Activated naive CD8-positive, alpha-beta T cell treated with anti-CD3 and anti-CD28 coated beads for 36 hours (primary cell): ENCODE measurements around the gene PTPRA. TPM values are rescaled to one million over a fixed set of nuclear protein-coding genes. Genes with fewer than 3 reads are reported as not detected.
"Not testable (repeated sequence)": the region's sequence is repeated elsewhere in the genome, so short reads cannot be mapped to it uniquely, and the experiment has no call there.

Experiments
- DNase-seq: peaks from one replicate; pipeline ENCODE4 v3.0.0; 2021
- H3K27ac Mint-ChIP-seq: one replicate; pipeline ENCODE4 v1.8.0; 2022; ENCODE audit warnings: mild to moderate bottlenecking, moderate library complexity, mixed read lengths
- H3K27me3 Mint-ChIP-seq: one replicate; pipeline ENCODE4 v1.8.0; 2022; ENCODE audit warnings: mild to moderate bottlenecking, mixed read lengths
- H3K36me3 Mint-ChIP-seq: one replicate; pipeline ENCODE4 v1.8.0; 2021; ENCODE audit warnings: mild to moderate bottlenecking, mixed read lengths
- H3K4me1 Mint-ChIP-seq: one replicate; pipeline ENCODE4 v1.8.0; 2021; ENCODE audit warnings: mixed read lengths
- H3K4me3 Mint-ChIP-seq: one replicate; pipeline ENCODE4 v1.8.0; 2022; ENCODE audit warnings: mild to moderate bottlenecking, moderate library complexity, mixed read lengths
- H3K9me3 Mint-ChIP-seq: one replicate; pipeline ENCODE4 v1.8.0; 2022; ENCODE audit warnings: mixed read lengths
- total RNA-seq, 2 experiments: library from RNA; stranded (reverse); gene quantifications; one replicate each; pipeline ENCODE4 v1.2.3, GENCODE V29; 2021

PTPRA gene, protein sequence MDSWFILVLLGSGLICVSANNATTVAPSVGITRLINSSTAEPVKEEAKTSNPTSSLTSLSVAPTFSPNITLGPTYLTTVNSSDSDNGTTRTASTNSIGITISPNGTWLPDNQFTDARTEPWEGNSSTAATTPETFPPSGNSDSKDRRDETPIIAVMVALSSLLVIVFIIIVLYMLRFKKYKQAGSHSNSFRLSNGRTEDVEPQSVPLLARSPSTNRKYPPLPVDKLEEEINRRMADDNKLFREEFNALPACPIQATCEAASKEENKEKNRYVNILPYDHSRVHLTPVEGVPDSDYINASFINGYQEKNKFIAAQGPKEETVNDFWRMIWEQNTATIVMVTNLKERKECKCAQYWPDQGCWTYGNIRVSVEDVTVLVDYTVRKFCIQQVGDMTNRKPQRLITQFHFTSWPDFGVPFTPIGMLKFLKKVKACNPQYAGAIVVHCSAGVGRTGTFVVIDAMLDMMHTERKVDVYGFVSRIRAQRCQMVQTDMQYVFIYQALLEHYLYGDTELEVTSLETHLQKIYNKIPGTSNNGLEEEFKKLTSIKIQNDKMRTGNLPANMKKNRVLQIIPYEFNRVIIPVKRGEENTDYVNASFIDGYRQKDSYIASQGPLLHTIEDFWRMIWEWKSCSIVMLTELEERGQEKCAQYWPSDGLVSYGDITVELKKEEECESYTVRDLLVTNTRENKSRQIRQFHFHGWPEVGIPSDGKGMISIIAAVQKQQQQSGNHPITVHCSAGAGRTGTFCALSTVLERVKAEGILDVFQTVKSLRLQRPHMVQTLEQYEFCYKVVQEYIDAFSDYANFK
- 10 to 100 TPM; 40.6 to 43.0 TPM for total RNA-seq

DNA sequence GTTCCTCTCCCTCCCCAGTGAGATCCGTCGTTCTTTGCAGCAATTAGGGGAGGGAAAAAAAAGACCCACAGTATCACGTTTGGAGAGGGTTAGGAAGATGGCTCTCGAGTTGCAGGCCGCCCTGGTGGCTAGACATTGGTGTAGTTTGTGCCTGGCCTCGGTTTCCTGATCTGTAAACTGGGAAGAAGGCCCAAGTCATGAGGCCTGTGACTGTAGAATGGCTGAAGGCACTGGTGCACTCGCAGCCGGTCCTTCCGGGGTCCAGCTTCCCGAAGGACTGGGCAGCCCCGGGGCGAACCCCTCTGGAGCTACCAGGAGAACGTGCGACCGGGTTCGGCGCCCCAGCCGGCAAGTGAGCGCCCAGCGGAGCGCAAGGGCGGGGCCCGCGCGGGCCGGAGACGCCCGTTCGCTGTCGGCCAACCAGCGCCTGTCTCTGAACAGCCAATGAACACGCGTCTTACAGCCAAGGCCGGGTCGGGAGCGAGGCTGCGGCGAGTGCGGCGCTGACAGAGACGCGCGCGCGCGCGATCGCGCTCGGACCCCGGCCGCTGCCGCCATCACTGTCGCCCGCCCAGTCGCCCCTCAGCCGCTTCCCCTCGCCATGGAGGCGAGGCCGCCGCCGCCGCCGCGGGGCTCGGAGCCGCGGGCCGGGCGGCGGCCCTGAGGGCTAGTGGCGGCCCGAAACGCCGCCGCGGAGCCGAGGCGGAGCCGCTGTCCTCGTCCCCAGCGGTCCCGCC, at the start of gene PTPRA:
Gene PTPRA, plus strand, starts transcription at position 472 of the 737 bp plus-strand sequence. CDS start 90,797 bp downstream, outside the sequence.
- H3K27ac Mint-ChIP-seq = peak within 1 kb of the TSS; percentile 97
- peak within 1 kb of the TSS; percentile 89 for H3K4me3 Mint-ChIP-seq
- H3K9me3 Mint-ChIP-seq = no peaks in the 10 kb centered on the region
- DNase-seq = peak; percentile 95
- no peaks in the 10 kb centered on the region for H3K27me3 Mint-ChIP-seq
- peaks cover 27% of the 10 kb centered on the region for H3K36me3 Mint-ChIP-seq
- peaks cover 59% of the 10 kb centered on the region for H3K4me1 Mint-ChIP-seq

DNA sequence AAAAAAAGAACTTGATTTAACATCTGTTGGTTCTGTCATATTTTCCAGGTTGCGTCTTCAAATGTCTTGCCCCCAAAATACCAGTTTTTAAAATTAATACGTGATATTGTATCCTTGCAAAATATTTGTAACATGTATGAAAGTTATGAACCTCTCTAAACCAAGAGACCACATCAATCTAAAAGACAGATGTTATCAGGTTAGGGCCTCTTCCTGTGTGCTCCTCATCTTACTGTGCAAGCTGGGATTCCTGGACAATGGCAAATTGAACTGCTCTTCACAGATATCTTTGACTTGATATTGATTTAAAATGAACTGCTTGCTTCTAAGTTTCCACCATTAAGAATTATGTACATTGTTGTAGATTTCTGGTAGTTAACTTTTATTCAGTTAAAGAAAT, 47.5 kb upstream of the PTPRA start:
- Mint-ChIP-seq H3K4me1 (peaks cover 19% of the 10 kb centered on the region), H3K9me3 (no peaks in the 10 kb centered on the region), H3K4me3 (no peak overlapping the region), H3K27ac (no peak overlapping the region), H3K36me3 (no peaks in the 10 kb centered on the region), H3K27me3 (peaks cover 36% of the 10 kb centered on the region)
- no peak for DNase-seq

DNA sequence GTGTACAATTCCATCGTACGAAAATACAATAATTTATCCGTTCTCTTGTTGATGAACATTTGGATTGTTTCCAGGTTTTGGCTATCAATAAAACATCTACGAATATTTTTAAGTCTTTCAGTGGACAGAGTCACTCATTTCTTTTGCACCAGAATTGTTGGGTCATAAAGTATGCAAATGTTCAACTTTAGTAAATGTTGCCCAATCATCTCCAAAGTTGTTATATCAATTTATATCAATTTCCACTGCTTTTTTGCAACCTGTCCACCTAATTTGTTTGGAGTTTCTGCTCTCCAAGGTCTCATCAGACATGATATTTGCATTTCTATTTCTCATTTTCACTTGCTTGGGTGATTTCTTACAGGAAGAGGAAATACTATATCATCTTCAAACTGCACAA, 46.6 kb upstream of the PTPRA start:
- H3K4me1 Mint-ChIP-seq = peaks cover 17% of the 10 kb centered on the region
- no peak overlapping the region for H3K4me3 Mint-ChIP-seq
- H3K27ac Mint-ChIP-seq = no peak overlapping the region
- no peaks in the 10 kb centered on the region for H3K36me3 Mint-ChIP-seq
- H3K9me3 Mint-ChIP-seq = no peaks in the 10 kb centered on the region
- peaks cover 30% of the 10 kb centered on the region for H3K27me3 Mint-ChIP-seq
- no peak for DNase-seq

DNA sequence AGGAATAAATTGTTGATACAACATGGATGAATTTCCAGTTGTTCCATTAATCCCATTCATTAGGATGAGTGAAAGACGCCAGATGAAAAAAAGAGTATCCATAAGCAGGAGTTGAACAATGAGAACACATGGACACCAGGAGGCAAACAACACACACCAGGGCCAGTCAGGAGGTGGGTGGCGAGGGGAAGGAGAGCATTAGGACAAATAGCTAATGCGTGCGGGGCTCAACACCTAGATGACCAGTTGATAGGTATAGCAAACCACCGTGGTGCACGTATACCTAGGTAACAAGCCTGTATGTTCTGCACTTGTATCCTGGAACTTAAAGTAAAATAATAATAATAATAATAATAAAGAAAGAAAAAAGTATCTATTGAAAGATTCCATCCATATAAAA, 43.9 kb upstream of the PTPRA start:
- Mint-ChIP-seq H3K36me3 (no peaks in the 10 kb centered on the region), H3K27ac (no peak overlapping the region)
- no peak for DNase-seq

DNA sequence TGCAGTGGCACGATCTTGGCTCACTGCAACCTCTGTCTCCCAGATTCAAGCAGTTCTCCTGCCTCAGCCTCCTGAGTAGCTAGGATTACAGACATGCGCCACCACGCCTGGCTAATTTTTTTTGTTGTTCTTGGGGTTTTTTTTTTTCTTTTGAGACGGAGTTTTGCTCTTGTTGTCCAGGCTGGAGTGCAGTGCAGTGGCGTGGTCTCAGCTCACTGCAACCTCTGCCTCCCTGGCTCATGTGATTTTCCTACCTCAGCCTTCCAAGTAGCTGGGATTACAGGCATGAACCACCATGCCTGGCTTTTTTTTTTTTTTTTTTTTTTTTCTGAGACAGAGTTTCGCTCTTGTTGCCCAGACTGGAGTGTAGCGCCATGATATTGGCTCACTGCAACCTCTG, 42.1 kb upstream of the PTPRA start:
- H3K4me3 Mint-ChIP-seq, DNase-seq, H3K9me3 Mint-ChIP-seq, H3K27ac Mint-ChIP-seq, H3K36me3 Mint-ChIP-seq, H3K4me1 Mint-ChIP-seq: not testable (repeated sequence)
- H3K27me3 Mint-ChIP-seq = peaks cover 16% of the 10 kb centered on the region

More for the DNA sequence above, 43.9 kb upstream of the PTPRA start:
- Mint-ChIP-seq H3K4me1 (peaks cover 15% of the 10 kb centered on the region), H3K27me3 (peaks cover 23% of the 10 kb centered on the region), H3K4me3 (no peak overlapping the region), H3K9me3 (no peaks in the 10 kb centered on the region)

DNA sequence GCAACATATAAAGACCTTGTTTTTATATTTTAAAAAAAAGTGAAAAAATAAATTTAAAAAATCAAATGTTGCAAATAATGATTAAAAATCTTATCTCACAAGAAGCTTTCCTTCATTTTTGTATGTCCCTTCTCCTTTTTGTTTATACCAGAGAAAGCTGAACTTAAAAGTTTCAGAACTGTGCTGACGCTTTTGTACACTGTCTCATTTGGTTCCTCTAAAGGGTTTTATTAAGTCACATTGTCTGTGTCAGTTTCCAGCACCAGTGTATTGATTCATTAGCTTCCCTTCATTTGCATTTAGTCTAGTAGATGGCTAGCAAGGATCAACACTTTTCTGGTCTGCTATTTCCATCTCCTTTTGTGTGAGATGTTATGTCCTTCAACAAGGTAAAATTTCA, 39.5 kb upstream of the PTPRA start:
- Mint-ChIP-seq H3K9me3 (no peaks in the 10 kb centered on the region), H3K4me3 (no peak overlapping the region), H3K27me3 (no peaks in the 10 kb centered on the region), H3K36me3 (peaks cover 10% of the 10 kb centered on the region), H3K4me1 (peaks cover 5% of the 10 kb centered on the region), H3K27ac (no peak overlapping the region)
- DNase-seq = no peak

DNA sequence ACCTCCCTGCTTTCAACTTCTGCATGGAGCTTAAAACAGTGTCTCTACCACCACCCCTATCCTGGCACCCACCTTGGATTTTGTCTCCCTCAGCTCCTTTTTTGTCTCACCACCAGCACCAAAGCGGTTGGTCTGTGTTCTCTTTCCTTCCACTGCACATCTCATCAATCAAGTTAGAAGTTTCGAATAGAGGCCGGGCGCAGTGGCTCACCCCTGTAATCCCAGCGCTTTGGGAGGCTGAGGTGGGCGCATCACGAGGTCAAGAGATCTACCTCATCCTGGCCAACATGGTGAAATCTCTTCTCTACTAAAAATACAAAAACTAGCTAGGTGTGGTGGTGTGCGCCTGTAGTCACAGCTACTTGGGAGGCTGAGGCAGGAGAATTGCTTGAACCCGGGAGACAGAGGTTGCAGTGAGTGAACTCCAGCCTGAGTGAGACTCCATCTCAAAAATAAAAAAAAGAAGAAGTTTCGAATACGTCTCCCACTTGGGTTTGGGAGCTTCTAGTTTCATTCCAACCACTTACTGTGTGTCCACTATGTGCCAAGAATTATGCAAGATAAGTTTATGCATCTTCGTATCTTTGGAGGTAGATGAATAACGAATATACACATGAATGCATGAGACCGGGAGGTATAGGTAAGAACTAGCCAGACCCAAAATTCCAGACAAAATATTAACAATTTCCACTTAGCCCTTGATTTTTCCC, 38.7 kb upstream of the PTPRA start:
- no peak overlapping the region for H3K4me3 Mint-ChIP-seq
- H3K27me3 Mint-ChIP-seq = no peaks in the 10 kb centered on the region
- peaks cover 10% of the 10 kb centered on the region for H3K4me1 Mint-ChIP-seq
- H3K9me3 Mint-ChIP-seq = peaks cover 2% of the 10 kb centered on the region
- no peak overlapping the region for H3K27ac Mint-ChIP-seq
- H3K36me3 Mint-ChIP-seq = peaks cover 15% of the 10 kb centered on the region
- no peak for DNase-seq

DNA sequence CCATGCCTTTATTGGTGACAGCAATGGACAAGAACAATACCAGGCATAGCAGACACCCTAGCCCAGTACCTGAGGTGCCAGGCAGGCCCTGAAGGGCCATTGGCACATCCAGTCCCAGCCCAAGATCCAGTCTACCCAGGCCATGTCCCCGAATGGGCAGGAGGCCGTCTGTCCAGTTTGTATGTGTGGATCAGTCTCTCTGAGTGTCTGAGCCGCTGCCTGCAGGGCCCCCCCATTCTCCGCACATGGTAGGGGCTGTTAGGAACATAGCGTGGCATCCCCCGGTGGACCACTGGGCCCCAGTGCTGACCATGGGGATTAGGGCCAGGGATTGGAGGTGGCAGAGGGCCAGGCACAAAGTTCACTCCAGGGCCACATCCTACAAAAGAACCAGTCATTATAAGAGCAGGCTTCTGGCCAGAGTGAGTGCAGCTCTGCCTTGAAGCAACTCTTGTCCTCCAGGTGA, 37.9 kb upstream of the PTPRA start:
- Mint-ChIP-seq H3K27me3 (no peaks in the 10 kb centered on the region), H3K36me3 (peaks cover 15% of the 10 kb centered on the region), H3K27ac (no peak overlapping the region), H3K4me3 (no peak overlapping the region), H3K9me3 (peaks cover 2% of the 10 kb centered on the region), H3K4me1 (peaks cover 12% of the 10 kb centered on the region)
- DNase-seq = no peak

DNA sequence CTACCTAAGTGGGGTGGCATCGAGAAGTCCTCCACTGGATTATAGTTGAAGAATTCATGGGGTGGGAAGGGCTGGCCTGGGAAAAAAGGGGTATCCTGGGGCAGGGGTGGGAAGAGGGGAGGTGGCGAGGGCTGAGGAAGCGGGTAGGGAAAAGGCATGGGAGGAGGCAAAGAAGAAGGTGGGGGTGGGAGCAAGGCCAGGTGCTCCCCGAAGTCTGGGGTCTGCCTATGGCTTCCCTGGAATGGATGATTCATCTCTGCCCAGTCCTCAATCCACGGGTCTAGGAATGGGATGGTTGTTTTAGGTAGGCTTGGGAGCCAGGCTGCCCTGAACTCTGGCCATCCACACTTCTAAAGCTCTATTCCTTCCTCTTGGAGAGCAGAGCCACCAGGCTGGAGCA, 37.2 kb upstream of the PTPRA start:
- DNase-seq = no peak
- no peak overlapping the region for H3K27ac Mint-ChIP-seq
- peaks cover 15% of the 10 kb centered on the region for H3K36me3 Mint-ChIP-seq
- H3K27me3 Mint-ChIP-seq = no peaks in the 10 kb centered on the region
- peaks cover 12% of the 10 kb centered on the region for H3K4me1 Mint-ChIP-seq
- H3K9me3 Mint-ChIP-seq = peaks cover 2% of the 10 kb centered on the region
- no peak overlapping the region for H3K4me3 Mint-ChIP-seq

DNA sequence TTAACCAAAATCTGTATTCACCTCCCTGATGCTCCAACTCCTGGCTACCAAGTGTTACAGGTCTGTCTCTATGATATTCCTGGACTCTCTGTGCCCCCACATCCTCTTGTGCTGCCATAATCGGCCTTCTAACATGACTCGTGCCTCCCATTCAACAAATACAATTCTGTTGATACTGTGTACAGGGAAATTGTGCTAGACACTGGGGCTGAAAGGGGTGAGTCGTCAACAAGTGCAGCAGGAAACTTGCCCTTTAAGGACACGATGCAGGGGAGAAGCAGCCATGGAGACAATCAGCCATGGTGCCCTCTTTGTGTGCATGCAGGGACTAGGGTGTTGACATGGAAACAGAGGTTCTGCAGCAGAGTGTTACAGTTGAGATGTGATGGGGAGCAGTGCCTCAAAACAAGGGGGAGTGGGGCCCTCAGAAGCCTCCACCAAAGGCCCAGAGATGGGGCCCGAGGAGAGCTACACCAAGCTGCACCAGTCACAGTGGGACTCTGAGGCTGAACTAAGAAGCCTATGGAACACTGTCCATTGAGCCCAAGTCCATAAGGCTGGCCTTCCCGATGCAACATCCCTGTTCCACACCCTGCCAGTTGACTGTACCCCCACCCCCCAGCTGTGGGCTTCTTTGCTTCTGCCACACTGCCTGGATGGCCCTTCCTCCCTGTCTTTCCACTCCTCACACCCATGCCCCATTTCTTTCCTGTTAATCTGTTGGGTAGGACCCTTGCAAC, 35.9 kb upstream of the PTPRA start:
- Mint-ChIP-seq H3K4me3 (no peak overlapping the region), H3K36me3 (peaks cover 15% of the 10 kb centered on the region), H3K4me1 (peaks cover 10% of the 10 kb centered on the region), H3K9me3 (peaks cover 2% of the 10 kb centered on the region), H3K27ac (no peak overlapping the region), H3K27me3 (no peaks in the 10 kb centered on the region)
- no peak for DNase-seq

DNA sequence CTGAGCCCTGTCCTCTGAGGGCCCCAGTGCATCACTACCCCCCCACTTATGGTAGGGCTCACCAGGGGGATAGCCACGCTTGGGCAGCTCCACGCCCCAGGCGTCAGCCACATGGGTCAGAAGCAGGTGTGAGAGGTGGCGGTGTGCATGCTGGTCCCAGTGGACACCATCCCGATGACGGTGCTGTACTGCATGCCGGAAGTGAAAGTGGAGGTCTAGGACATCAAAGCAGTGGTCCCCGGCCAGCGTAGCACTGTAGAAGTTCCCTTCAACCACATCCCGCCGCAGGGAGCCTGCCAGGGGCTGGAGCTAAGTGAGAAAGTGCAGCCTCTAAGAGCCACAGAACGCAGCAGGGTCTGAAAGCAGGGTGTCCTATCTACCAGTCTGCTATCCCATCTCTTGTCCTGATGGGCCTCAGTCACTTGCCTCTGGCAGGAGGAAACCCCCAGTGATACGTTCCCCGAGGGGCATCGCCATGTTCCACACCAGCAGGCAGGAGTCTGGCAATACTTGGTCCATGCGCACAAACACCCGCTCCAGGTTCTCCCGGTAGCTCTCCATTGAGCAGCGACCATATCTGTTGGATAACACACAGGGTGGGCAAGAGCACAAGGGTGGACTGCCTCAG, 35.0 kb upstream of the PTPRA start:
- no peak overlapping the region for H3K27ac Mint-ChIP-seq
- H3K9me3 Mint-ChIP-seq = peaks cover 2% of the 10 kb centered on the region
- H3K4me1 Mint-ChIP-seq = peaks cover 10% of the 10 kb centered on the region

DNA sequence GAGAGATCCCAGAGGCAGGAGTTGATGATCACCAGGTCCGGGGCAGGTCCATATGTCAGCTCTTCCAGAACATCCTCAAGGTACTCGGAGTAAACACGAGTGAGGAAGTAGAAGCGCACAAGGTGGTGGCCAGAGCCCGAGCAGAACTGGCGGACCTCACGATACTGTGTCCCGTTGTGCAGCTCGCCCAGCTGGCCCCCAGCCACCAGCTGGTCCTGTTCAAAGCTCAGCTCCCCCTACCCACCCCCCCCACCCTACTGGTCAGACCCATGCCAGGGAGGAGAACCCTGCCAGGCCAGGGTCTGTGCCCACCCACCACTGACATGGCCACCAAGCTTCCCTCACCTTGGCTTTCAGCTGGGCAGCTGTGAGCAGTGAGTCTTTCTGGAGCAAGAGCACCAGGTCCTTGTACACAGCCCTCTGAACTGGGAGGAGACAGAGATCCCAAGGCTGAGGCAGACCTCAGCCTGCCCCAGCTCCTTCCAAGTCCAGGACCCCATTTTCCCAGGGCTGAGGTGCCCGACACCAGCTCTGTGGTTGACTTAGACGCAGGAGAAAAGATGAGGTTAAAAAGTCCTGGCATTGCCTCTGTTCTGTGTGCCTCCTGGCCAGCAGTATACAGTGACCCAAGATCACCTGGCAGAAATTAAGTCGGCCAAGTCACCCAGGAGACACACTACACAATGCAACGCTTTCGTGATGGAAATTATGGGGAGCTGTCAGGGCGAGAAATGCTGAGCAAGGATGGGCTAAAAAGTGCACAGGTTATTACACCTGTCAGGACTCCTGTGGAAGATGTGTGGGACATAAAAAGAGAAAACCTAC, 34.2 kb upstream of the PTPRA start:
- no peak for DNase-seq
- Mint-ChIP-seq H3K27me3 (no peaks in the 10 kb centered on the region), H3K27ac (peak overlapping the region; percentile 77), H3K36me3 (peaks cover 15% of the 10 kb centered on the region), H3K4me1 (peaks cover 13% of the 10 kb centered on the region), H3K9me3 (peaks cover 2% of the 10 kb centered on the region), H3K4me3 (peak overlapping the region; percentile 69)

More for the DNA sequence above, 35.0 kb upstream of the PTPRA start:
- no peaks in the 10 kb centered on the region for H3K27me3 Mint-ChIP-seq
- DNase-seq = no peak
- peaks cover 15% of the 10 kb centered on the region for H3K36me3 Mint-ChIP-seq
- H3K4me3 Mint-ChIP-seq = no peak overlapping the region

DNA sequence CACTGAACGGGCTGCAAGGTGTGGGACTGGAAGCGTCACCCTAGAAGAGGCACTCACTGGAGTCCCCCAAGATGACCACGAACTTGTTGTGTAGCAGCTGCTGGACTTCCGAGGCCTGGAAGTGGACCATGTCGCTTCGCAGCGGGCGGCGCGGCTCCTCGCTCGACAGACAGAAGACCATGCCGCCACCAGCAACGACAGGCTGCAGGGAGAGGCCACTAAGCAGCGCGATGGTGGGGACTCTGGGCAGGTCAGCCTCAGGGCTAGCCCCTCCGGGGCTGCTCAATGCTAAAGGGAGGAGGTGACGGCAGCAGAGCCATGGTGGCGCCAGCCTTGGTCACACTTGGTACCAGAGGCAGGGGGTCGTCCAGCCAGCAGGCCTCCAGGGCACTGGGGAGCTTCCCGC, 33.5 kb upstream of the PTPRA start:
- Mint-ChIP-seq H3K27ac (peak overlapping the region; percentile 77), H3K4me3 (peak overlapping the region; percentile 69), H3K27me3 (no peaks in the 10 kb centered on the region), H3K9me3 (peaks cover 2% of the 10 kb centered on the region), H3K36me3 (peaks cover 19% of the 10 kb centered on the region), H3K4me1 (peaks cover 18% of the 10 kb centered on the region)
- no peak for DNase-seq
